Activated gamma-delta T cell (primary cell): ENCODE data around the gene PACS2.

Source experiments
- DNase-seq: peaks from one replicate; lab custom pipeline; 2025; lab: John Stamatoyannopoulos, UW

PACS2 gene

GRCh38 chr14:105386581-105387529, 72.3 kb downstream of the PACS2 start:
- DNase-seq: no peak

DNA sequence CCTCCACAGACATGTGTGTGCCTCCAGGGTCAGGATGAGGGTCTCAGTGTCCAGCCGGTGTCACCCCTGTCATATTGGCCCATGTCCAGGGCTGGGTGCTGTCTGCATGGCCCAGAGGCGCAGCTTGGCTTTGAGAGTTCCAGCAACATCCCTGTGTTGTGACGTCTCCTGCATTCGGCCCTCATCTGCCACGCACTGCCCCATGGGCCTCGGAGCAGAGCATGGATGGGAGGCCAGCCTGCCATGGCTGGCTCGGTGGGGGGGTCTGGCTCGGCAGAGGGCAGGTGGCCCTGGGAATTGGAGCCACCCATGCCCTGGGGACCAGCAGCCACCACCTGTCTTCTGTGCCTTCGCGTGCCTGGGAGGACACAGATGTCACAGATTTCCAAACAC, 73.0 kb downstream of the PACS2 start:
- DNase-seq: no peak

DNA sequence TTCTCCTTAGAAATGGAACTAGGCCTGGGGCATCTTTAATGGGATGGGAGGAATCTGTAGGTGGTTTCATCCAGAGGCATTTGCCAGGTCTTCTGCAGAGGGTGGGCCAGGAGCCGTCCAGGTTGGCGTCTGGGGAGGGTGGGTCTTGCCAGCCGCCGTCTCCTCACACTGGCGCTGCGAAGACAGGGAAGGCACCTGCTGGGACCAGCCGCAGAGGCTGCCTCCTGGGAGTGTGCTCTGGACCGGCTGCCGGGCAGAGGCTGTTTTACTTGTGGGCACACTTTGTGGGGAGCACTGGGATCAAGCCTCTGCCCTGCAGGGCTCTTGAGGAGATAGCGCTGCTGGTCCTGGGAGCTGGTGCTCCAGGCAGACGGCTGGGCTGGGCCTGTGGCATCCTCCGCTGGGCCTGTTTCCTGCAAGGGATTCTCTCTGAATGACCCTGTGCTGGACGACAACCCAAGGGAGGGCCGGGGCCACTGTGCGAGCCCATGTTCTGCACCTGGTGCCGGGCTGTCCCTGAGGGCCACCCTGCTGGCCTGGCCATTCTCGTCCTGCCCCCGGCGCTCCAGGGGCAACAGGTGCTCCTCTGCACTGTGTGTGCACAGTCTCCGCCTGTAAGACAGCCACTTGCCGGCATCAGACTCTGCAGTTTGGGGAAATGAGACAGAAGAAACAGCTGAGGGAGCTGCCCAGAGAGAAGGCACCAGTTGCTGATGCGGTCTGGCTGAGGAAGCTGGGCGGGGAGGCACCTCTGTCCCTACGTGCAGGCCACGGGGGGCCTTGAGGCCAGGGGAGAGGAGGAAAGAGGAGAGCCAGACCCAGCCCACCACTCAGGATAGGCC, 73.8 kb downstream of the PACS2 start:
- DNase-seq: no peak

DNA sequence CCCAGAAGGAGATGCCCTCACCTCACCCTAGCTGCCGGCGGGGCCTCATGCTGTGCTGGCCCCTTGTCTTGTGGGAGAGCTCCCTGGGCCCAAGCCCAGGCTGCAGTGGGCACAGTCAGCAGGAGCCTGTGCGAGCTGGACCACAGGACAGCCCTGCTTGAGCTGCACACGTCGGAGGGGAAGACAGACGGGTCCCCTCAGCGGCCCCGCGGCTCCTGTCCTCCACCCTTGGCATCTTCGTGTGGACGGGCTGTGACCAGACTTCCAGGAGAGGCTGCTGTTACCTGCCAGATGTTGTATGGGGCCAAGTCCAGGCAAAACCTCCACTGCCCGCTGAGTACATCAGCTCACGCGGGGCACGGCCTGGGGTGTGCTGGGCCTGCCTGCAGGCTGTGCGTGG, 74.4 kb downstream of the PACS2 start:
- no peak for DNase-seq

DNA sequence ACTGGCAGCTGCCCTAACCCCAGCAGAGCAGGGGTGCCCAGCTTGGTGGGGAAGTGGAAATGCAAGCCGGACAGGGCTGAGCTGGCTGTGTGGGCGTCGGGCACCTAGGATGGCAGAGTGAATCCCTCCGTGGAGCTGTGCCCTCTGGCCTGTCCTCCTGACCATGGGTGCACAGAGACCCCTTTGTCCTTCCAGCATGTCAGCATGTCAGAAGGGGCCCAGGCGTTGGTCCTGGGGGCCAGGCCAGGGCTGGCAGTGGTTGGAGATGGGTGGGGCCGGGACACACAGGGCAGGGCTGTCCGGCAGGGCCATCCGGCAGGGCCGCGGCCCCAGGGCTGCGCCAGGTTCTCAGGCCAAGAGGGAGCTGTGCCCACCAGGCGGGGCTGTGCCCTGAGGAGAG, 75.0 kb downstream of the PACS2 start:
- no peak for DNase-seq

- DNase-seq: no peak
Observed at GRCh38 chr14:105389976-105390848, 75.7 kb downstream of the PACS2 start.

GRCh38 chr14:105390849-105391500, 76.4 kb downstream of the PACS2 start:
- no peak for DNase-seq

GRCh38 chr14:105391541-105391940, 77.0 kb downstream of the PACS2 start:
- DNase-seq: no peak

- DNase-seq: no peak
Observed at GRCh38 chr14:105392131-105393090, 77.9 kb downstream of the PACS2 start.

DNA sequence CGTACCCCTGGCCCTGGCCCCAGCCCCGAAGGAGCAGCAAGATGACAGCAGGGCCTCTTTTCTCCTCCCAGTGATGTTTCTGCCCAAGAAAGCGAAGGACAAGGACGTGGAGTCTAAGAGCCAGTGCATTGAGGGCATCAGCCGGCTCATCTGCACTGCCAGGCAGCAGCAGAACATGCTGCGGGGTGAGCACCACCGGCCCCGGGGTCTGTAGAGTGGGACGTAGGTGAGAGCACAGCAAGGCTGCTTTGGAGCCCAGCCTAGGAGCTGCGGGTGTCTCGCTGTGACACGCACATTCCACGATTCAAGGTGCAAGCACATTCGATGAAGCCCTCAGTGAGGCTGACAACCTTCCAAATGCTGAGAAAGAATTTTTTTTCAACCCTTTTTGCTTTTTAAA, 78.6 kb downstream of the PACS2 start:
- no peak for DNase-seq

- no peak for DNase-seq
Observed at GRCh38 chr14:105394714-105395537, 80.4 kb downstream of the PACS2 start.

DNA sequence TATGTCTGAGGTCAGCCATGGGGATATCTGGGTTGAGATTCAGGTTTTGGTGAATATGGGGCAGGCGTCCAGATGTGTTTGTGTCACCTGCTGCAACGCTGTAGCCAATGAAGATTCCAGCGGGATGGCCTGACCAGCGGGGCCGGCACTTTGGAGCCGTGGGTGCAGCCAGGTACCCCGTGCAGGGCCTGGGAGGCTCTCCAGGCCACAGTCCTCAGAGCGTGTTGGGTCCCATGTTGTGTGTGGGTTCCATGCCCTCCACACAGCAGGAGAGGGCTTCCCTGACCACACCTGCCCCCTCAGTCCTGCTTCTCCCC, 80.9 kb downstream of the PACS2 start:
- DNase-seq: no peak

DNA sequence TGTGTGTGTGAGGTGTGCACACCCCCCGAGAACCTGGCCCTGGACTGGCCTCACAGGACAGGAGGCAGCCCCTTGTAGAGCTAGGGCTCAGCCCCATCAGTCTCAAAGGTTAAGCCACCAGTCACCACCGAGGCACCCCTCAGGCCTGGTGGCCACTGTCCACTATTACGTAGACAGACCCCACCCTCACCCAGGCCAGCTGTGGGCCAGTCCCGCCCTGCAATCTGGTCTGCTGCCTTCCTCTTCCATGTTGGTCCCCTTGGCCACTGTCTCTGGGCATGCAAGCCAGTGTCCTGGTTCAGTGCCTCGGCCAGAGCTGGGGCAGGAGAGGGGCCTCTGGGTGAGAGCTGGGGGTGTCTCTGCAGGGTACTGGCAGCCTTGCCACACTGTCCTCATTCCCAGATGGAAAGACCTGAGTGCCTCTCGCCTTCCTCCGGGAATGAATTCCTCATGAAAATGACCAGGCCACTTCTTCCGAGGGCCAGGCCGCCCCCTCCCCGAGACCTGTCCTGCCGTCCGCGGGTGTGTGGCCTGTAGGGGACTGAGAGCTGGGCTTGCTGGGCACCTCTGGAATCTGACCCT, 82.9 kb downstream of the PACS2 start:
- DNase-seq: no peak

DNA sequence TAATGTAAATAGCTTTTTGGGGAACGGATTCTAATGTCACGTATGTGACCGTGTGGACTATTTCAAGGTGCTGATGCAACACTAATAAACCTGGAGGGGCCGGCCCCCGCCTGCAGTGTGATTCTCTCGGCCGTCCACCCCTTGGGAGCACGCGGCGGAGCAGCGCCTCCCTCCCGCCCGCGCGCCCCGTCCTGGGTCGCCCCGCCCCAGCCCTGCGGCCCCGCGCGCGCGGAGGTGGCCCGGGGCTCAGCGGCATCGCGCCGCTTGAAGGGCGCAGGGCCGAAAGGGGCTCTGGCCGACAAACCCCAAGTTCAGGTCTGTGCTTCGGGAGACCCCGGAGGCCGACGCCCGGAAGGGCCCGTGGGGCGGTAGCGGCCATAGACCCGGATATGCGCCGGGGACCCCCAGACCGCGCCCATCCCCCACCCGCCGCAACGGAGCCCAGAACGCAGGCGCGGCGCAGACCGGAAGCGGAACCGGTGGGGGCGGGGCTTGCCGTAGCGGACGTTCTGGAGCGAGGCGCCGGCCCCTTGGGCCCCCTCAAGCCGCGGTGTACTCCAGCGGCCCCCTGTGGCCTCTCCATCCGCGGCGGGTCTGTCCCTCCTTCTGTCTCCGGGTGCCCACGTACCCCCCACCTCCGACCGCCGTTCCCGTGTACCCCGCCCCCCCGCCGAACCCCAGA, 83.6 kb downstream of the PACS2 start, which contains the start of gene TEX22:
Gene TEX22 (plus strand): TSS at position 495 of the 682 bp plus-strand sequence. CDS start 803 bp downstream, outside the sequence.
- peak; percentile 78 for DNase-seq

DNA sequence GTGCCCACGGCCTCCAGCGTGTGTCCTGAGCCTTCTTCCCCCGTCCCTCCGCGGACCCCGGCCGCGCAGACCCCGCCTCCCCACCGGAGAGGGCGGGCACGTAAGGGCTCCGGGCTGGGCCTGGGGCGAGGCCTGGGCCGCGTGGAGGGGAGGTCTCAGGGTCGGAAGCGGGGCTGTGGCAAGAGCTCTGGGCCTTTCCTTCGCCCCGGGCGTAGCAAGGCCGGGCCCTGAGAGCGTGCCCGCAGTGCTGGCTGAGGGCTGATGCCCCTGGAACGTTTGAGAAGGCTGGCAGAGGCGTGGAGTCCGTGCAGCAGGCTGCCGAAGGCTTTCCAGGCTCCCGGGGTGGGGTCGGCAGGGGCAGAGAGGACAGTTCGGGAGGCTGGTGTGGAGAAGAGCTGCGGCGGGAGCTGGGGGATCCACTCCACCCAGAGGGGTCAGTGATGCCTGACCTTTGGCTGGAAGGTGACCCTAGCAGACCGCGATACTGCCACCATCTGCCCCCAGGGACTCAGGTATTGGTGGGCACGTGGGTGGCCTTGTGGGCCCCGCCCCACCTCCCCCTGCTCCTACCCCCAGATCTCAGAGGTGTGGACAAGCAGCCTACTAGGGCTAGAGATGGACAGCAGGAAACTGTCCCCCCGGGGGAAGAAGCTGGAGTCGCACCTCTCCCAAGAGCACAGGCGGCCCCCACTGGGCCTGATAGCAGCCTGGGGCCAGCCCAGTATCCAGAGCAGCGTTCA, 84.3 kb downstream of the PACS2 start:
- no peak for DNase-seq

DNA sequence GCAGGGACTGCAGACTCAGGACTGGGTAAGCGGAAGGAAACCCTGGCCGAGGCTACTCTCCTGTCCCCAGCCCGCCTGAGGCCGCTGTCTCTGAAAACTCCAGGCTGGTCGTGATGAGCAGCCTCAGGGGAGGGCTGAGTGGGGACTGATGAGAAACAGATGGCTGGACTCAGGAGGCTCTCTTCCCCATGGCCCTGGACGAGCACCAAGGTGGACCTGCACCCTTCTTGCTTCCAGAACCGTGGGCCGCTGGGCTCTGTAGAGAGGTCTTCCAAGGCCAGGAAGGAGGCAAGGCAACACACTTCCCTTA, 84.9 kb downstream of the PACS2 start:
- DNase-seq: no peak

DNA sequence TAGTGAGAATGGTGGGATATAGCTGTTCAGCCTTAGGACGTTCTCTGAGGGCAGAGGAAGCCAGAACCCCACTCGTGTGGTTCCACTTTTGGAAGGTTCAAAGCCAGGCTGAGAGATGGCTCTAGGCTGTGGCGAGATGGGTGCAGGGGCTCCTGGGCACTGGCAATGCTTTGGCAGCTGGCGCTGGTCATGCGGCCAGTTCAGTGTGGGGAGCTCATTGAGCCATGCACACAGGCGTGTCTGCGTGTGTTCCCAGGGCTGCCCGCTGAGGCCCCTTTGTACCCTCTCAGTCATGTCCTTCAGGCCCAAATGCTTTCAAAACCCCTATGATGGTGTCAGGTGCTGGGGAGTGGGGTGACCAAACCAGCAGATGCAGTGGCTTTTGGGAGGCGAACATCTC, 85.5 kb downstream of the PACS2 start:
- DNase-seq: no peak

DNA sequence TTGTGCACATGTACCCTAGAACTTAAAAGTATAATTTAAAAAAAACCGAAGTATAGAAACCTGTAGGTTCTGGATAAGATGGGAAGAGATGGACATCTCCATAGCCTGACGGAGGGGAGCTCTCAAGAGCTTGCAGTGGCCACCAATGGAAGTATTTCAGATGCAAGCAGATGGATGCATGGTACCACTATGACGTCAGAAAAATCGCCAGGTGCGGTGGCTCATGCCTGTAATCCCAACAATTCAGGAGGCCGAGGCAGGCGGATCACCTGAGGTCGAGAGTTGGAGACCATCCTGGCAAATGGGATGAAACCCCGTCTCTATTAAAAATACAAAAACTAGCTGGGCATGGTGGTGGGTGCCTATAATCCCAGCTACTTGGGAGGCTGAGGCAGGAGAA, 87.2 kb downstream of the PACS2 start:
- no peak for DNase-seq
